ENCODE data around the gene VIPR1.

- no peak for TF ChIP-seq RAD21 (IDR thresholded peaks at IDR 0.05)
- no peak for TF ChIP-seq CTCF (IDR thresholded peaks at IDR 0.05; ENCODE audit: low read depth, low read length, missing input control)
- TF ChIP-seq SP1 (IDR thresholded peaks at IDR 0.05), result no peak
- no peak for TF ChIP-seq JUND (IDR thresholded peaks at IDR 0.05)
- no peak for TF ChIP-seq EGR1 (IDR thresholded peaks at IDR 0.05; ENCODE audit: low read depth in 2 of 2)
- TF ChIP-seq MAX (IDR thresholded peaks at IDR 0.05), result no peak
- TF ChIP-seq REST (IDR thresholded peaks at IDR 0.05), result no peak
- TF ChIP-seq ZBTB33 (IDR thresholded peaks at IDR 0.05), result no peak
- no peak for TF ChIP-seq GABPA (IDR thresholded peaks at IDR 0.05 in 1 of 2, conservative IDR thresholded peaks at IDR 0.05 in 1 of 2)
- TF ChIP-seq FOXA2 (IDR thresholded peaks at IDR 0.05), result no peak
- TF ChIP-seq TAF1 (conservative IDR thresholded peaks at IDR 0.05), result no peak
- no peak for TF ChIP-seq FOXA1 (IDR thresholded peaks at IDR 0.05)
- no peak for TF ChIP-seq ATF3 (IDR thresholded peaks at IDR 0.05)
- no peak for TF ChIP-seq RXRA (IDR thresholded peaks at IDR 0.05)
These were observed 13.8 kb upstream of the VIPR1 start for GRCh38 chr3:42488687-42489086.
